Sigmoid colon (tissue), 4 donors: Measurements from ENCODE around the gene GLB1L3.

Source experiments
- EP300 ChIP-seq, 4 donors: sonication (generic); formaldehyde crosslinking; IDR thresholded peaks; one replicate each; pipeline ENCODE4 v1.6.1; 2017; ENCODE audit warnings: antibody characterized with exemption in 4 of 4
- POLR2A ChIP-seq, 2 donors: fragments of 450-650 bp; IDR thresholded peaks; one replicate each; pipeline ENCODE4 v1.6.1; 2016; ENCODE audit warnings: antibody characterized with exemption in 2 of 2, mild to moderate bottlenecking in 2 of 2, moderate library complexity in 2 of 2
- TF ChIP-seq, protein P1 (sequence below), 4 experiments: fragments of 450-650 bp in 3 of 4; fragments of 200-600 bp in 1 of 4; IDR thresholded peaks; one replicate each; pipeline ENCODE4 v1.5.1; 2016 to 2019; ENCODE audit warnings: antibody characterized with exemption in 4 of 4, mild to moderate bottlenecking in 3 of 4, moderate library complexity in 2 of 4

GRCh38 chr11:134245434-134245833 is 30.7 kb upstream of the GLB1L3 start:
- TF ChIP-seq POLR2A (IDR thresholded peaks at IDR 0.05), result no peak
- TF ChIP-seq, protein P1, sequence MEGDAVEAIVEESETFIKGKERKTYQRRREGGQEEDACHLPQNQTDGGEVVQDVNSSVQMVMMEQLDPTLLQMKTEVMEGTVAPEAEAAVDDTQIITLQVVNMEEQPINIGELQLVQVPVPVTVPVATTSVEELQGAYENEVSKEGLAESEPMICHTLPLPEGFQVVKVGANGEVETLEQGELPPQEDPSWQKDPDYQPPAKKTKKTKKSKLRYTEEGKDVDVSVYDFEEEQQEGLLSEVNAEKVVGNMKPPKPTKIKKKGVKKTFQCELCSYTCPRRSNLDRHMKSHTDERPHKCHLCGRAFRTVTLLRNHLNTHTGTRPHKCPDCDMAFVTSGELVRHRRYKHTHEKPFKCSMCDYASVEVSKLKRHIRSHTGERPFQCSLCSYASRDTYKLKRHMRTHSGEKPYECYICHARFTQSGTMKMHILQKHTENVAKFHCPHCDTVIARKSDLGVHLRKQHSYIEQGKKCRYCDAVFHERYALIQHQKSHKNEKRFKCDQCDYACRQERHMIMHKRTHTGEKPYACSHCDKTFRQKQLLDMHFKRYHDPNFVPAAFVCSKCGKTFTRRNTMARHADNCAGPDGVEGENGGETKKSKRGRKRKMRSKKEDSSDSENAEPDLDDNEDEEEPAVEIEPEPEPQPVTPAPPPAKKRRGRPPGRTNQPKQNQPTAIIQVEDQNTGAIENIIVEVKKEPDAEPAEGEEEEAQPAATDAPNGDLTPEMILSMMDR (IDR thresholded peaks at IDR 0.05), result no peak
- TF ChIP-seq EP300 (IDR thresholded peaks at IDR 0.05), result no peak
